UCSD-AML1 (cell line): ENCODE data around the gene MRPL32.
A peak's percentile ranks its signal among the peaks of the same experiment; 100 is the strongest.
"Not testable (repeated sequence)": the region's sequence is repeated elsewhere in the genome, so short reads cannot be mapped to it uniquely, and the experiment has no call there.

Experiments
- DNase-seq: peaks from one replicate; lab custom pipeline; 2025; ENCODE audit not compliant: unreplicated experiment; lab: John Stamatoyannopoulos, UW

Gene MRPL32

GRCh38 chr7:42931834-42932651 lies at the start of gene MRPL32, which contains the start of gene PSMA2:
Gene MRPL32 (plus strand): TSS chr7:42932376. CDS start chr7:42932387, 11 bp downstream.
Gene PSMA2 (minus strand): TSS chr7:42932174. CDS start chr7:42932158, 16 bp downstream.
- peak; percentile 86 for DNase-seq

GRCh38 chr7:42883950-42884349 lies 48.2 kb upstream of the MRPL32 start:
- no peak for DNase-seq

- DNase-seq, result not testable (repeated sequence)
Measured at GRCh38 chr7:42885183-42885582, 47.0 kb upstream of the MRPL32 start.

GRCh38 chr7:42886129-42886528 lies 46.0 kb upstream of the MRPL32 start:
- no peak for DNase-seq

GRCh38 chr7:42886893-42887505 lies 45.2 kb upstream of the MRPL32 start:
- no peak for DNase-seq

GRCh38 chr7:42893346-42894240 lies 38.6 kb upstream of the MRPL32 start:
- DNase-seq, result no peak

GRCh38 chr7:42900842-42901241 lies 31.3 kb upstream of the MRPL32 start:
- no peak for DNase-seq

- no peak for DNase-seq
Measured at GRCh38 chr7:42902331-42902730, 29.8 kb upstream of the MRPL32 start.

- no peak for DNase-seq
Measured at GRCh38 chr7:42906181-42906580, 26.0 kb upstream of the MRPL32 start.

- DNase-seq, result no peak
Measured at GRCh38 chr7:42907316-42907715, 24.9 kb upstream of the MRPL32 start.

GRCh38 chr7:42910306-42910705 lies 21.9 kb upstream of the MRPL32 start:
- DNase-seq, result no peak

- DNase-seq, result peak; percentile 87
Measured at GRCh38 chr7:42911454-42912447, 20.4 kb upstream of the MRPL32 start, which contains the start of gene C7orf25. Gene C7orf25 (minus strand): TSS chr7:42912070. CDS start chr7:42910900, 1,170 bp downstream.

- no peak for DNase-seq
Measured at GRCh38 chr7:42913591-42913990, 18.6 kb upstream of the MRPL32 start.

- DNase-seq, result no peak
Measured at GRCh38 chr7:42914009-42914408, 18.2 kb upstream of the MRPL32 start.

GRCh38 chr7:42914421-42915045 lies 17.6 kb upstream of the MRPL32 start:
- no peak for DNase-seq

GRCh38 chr7:42915356-42915755 lies 16.8 kb upstream of the MRPL32 start:
- no peak for DNase-seq

GRCh38 chr7:42922017-42922753 lies 10.0 kb upstream of the MRPL32 start:
- DNase-seq, result no peak

- DNase-seq, result no peak
Measured at GRCh38 chr7:42924223-42924838, 7.8 kb upstream of the MRPL32 start.
